ENCODE results near the gene APC.

Gene APC

GRCh38 chr5:112779531-112779930, 41.8 kb downstream of the APC start:
- Histone ChIP-seq H3K9ac (ENCODE audit: low read length in 2 of 2) (no peak overlapping the region), H3K4me3 (ENCODE audit: low read length in 2 of 2) (no peak overlapping the region), H3K27ac (ENCODE audit: low read length) (no peak overlapping the region), H3K36me3 (ENCODE audit: control insufficient read depth in 2 of 2, insufficient read depth in 2 of 2, low read length in 2 of 2) (peaks cover 0 to 14% of the 10 kb centered on the region in 2 donors), H3K27me3 (ENCODE audit: control insufficient read depth in 1 of 2, insufficient read depth in 2 of 2, low read length in 2 of 2) (no peaks in the 10 kb centered on the region), H3K9me3 (ENCODE audit: control insufficient read depth in 2 of 2, low read length in 2 of 2) (no peaks in the 10 kb centered on the region), H3K4me1 (ENCODE audit: control insufficient read depth, insufficient read depth, low read length) (no peaks in the 10 kb centered on the region)

GRCh38 chr5:112784726-112785125, 47.0 kb downstream of the APC start:
- Histone ChIP-seq H3K27me3 (ENCODE audit: control insufficient read depth in 1 of 2, insufficient read depth in 2 of 2, low read length in 2 of 2) (no peaks in the 10 kb centered on the region), H3K36me3 (ENCODE audit: control insufficient read depth in 2 of 2, insufficient read depth in 2 of 2, low read length in 2 of 2) (peaks cover 0 to 11% of the 10 kb centered on the region in 2 donors), H3K4me1 (ENCODE audit: control insufficient read depth, insufficient read depth, low read length) (no peaks in the 10 kb centered on the region), H3K9me3 (ENCODE audit: control insufficient read depth in 2 of 2, low read length in 2 of 2) (no peaks in the 10 kb centered on the region), H3K4me3 (ENCODE audit: low read length in 2 of 2) (no peak overlapping the region), H3K27ac (ENCODE audit: low read length) (no peak overlapping the region), H3K9ac (ENCODE audit: low read length in 2 of 2) (no peak overlapping the region)

GRCh38 chr5:112787261-112787660, 49.6 kb downstream of the APC start:
- Histone ChIP-seq H3K27ac (ENCODE audit: low read length) (no peak overlapping the region), H3K4me1 (ENCODE audit: control insufficient read depth, insufficient read depth, low read length) (no peaks in the 10 kb centered on the region), H3K36me3 (ENCODE audit: control insufficient read depth in 2 of 2, insufficient read depth in 2 of 2, low read length in 2 of 2) (peaks cover 2 to 6% of the 10 kb centered on the region in 2 donors), H3K9me3 (ENCODE audit: control insufficient read depth in 2 of 2, low read length in 2 of 2) (no peaks in the 10 kb centered on the region), H3K9ac (ENCODE audit: low read length in 2 of 2) (no peak overlapping the region), H3K27me3 (ENCODE audit: control insufficient read depth in 1 of 2, insufficient read depth in 2 of 2, low read length in 2 of 2) (no peaks in the 10 kb centered on the region), H3K4me3 (ENCODE audit: low read length in 2 of 2) (no peak overlapping the region)

- H3K36me3 ChIP-seq (ENCODE audit: control insufficient read depth in 2 of 2, insufficient read depth in 2 of 2, low read length in 2 of 2), result peaks cover 6% of the 10 kb centered on the region in 2 donors
- H3K4me3 ChIP-seq (ENCODE audit: low read length in 2 of 2), result no peak overlapping the region
- H3K27me3 ChIP-seq (ENCODE audit: control insufficient read depth in 1 of 2, insufficient read depth in 2 of 2, low read length in 2 of 2), result no peaks in the 10 kb centered on the region
- no peaks in the 10 kb centered on the region for H3K9me3 ChIP-seq (ENCODE audit: control insufficient read depth in 2 of 2, low read length in 2 of 2)
- H3K4me1 ChIP-seq (ENCODE audit: control insufficient read depth, insufficient read depth, low read length), result no peaks in the 10 kb centered on the region
- H3K9ac ChIP-seq (ENCODE audit: low read length in 2 of 2), result no peak overlapping the region
- no peak overlapping the region for H3K27ac ChIP-seq (ENCODE audit: low read length)
These were observed 50.2 kb downstream of the APC start for GRCh38 chr5:112787896-112788295.

GRCh38 chr5:112793201-112793600, 55.5 kb downstream of the APC start:
- H3K4me1 ChIP-seq (ENCODE audit: control insufficient read depth, insufficient read depth, low read length), result no peaks in the 10 kb centered on the region

GRCh38 chr5:112794410-112794809, 56.7 kb downstream of the APC start:
- no peak overlapping the region for H3K27ac ChIP-seq (ENCODE audit: low read length)
- H3K9me3 ChIP-seq (ENCODE audit: control insufficient read depth in 2 of 2, low read length in 2 of 2), result no peaks in the 10 kb centered on the region
- H3K9ac ChIP-seq (ENCODE audit: low read length in 2 of 2), result no peak overlapping the region
- no peak overlapping the region for H3K4me3 ChIP-seq (ENCODE audit: low read length in 2 of 2)
- no peaks in the 10 kb centered on the region for H3K27me3 ChIP-seq (ENCODE audit: control insufficient read depth in 1 of 2, insufficient read depth in 2 of 2, low read length in 2 of 2)
- peaks cover 21 to 36% of the 10 kb centered on the region in 2 donors for H3K36me3 ChIP-seq (ENCODE audit: control insufficient read depth in 2 of 2, insufficient read depth in 2 of 2, low read length in 2 of 2)
- no peaks in the 10 kb centered on the region for H3K4me1 ChIP-seq (ENCODE audit: control insufficient read depth, insufficient read depth, low read length)

More at GRCh38 chr5:112793201-112793600, 55.5 kb downstream of the APC start:
- Histone ChIP-seq H3K9ac (ENCODE audit: low read length in 2 of 2) (no peak overlapping the region), H3K27me3 (ENCODE audit: control insufficient read depth in 1 of 2, insufficient read depth in 2 of 2, low read length in 2 of 2) (no peaks in the 10 kb centered on the region), H3K27ac (ENCODE audit: low read length) (no peak overlapping the region), H3K36me3 (ENCODE audit: control insufficient read depth in 2 of 2, insufficient read depth in 2 of 2, low read length in 2 of 2) (peaks cover 17 to 34% of the 10 kb centered on the region in 2 donors), H3K9me3 (ENCODE audit: control insufficient read depth in 2 of 2, low read length in 2 of 2) (no peaks in the 10 kb centered on the region), H3K4me3 (ENCODE audit: low read length in 2 of 2) (no peak overlapping the region)

- Histone ChIP-seq H3K27me3 (ENCODE audit: control insufficient read depth in 1 of 2, insufficient read depth in 2 of 2, low read length in 2 of 2) (no peaks in the 10 kb centered on the region), H3K4me1 (ENCODE audit: control insufficient read depth, insufficient read depth, low read length) (no peaks in the 10 kb centered on the region), H3K27ac (ENCODE audit: low read length) (no peak overlapping the region), H3K4me3 (ENCODE audit: low read length in 2 of 2) (no peak overlapping the region), H3K36me3 (ENCODE audit: control insufficient read depth in 2 of 2, insufficient read depth in 2 of 2, low read length in 2 of 2) (peaks cover 21 to 36% of the 10 kb centered on the region in 2 donors), H3K9me3 (ENCODE audit: control insufficient read depth in 2 of 2, low read length in 2 of 2) (no peaks in the 10 kb centered on the region), H3K9ac (ENCODE audit: low read length in 2 of 2) (no peak overlapping the region)
These were observed 57.7 kb downstream of the APC start for GRCh38 chr5:112795342-112795741.

- Histone ChIP-seq H3K9me3 (ENCODE audit: control insufficient read depth in 2 of 2, low read length in 2 of 2) (no peaks in the 10 kb centered on the region), H3K36me3 (ENCODE audit: control insufficient read depth in 2 of 2, insufficient read depth in 2 of 2, low read length in 2 of 2) (peaks cover 21 to 36% of the 10 kb centered on the region in 2 donors), H3K9ac (ENCODE audit: low read length in 2 of 2) (no peak overlapping the region), H3K27ac (ENCODE audit: low read length) (no peak overlapping the region), H3K27me3 (ENCODE audit: control insufficient read depth in 1 of 2, insufficient read depth in 2 of 2, low read length in 2 of 2) (no peaks in the 10 kb centered on the region), H3K4me3 (ENCODE audit: low read length in 2 of 2) (no peak overlapping the region), H3K4me1 (ENCODE audit: control insufficient read depth, insufficient read depth, low read length) (no peaks in the 10 kb centered on the region)
These were observed 58.4 kb downstream of the APC start for GRCh38 chr5:112795944-112796678.

- no peak overlapping the region for H3K27ac ChIP-seq (ENCODE audit: low read length)
- no peaks in the 10 kb centered on the region for H3K9me3 ChIP-seq (ENCODE audit: control insufficient read depth in 2 of 2, low read length in 2 of 2)
- peaks cover 11 to 20% of the 10 kb centered on the region in 2 donors for H3K36me3 ChIP-seq (ENCODE audit: control insufficient read depth in 2 of 2, insufficient read depth in 2 of 2, low read length in 2 of 2)
- H3K4me1 ChIP-seq (ENCODE audit: control insufficient read depth, insufficient read depth, low read length), result no peaks in the 10 kb centered on the region
- H3K27me3 ChIP-seq (ENCODE audit: control insufficient read depth in 1 of 2, insufficient read depth in 2 of 2, low read length in 2 of 2), result no peaks in the 10 kb centered on the region
- H3K9ac ChIP-seq (ENCODE audit: low read length in 2 of 2), result no peak overlapping the region
- no peak overlapping the region for H3K4me3 ChIP-seq (ENCODE audit: low read length in 2 of 2)
These were observed 62.0 kb downstream of the APC start for GRCh38 chr5:112799661-112800060.

GRCh38 chr5:112800891-112801290, 63.2 kb downstream of the APC start:
- Histone ChIP-seq H3K9ac (ENCODE audit: low read length in 2 of 2) (no peak overlapping the region), H3K27ac (ENCODE audit: low read length) (no peak overlapping the region), H3K4me1 (ENCODE audit: control insufficient read depth, insufficient read depth, low read length) (no peaks in the 10 kb centered on the region), H3K4me3 (ENCODE audit: low read length in 2 of 2) (no peak overlapping the region), H3K27me3 (ENCODE audit: control insufficient read depth in 1 of 2, insufficient read depth in 2 of 2, low read length in 2 of 2) (no peaks in the 10 kb centered on the region), H3K9me3 (ENCODE audit: control insufficient read depth in 2 of 2, low read length in 2 of 2) (no peaks in the 10 kb centered on the region), H3K36me3 (ENCODE audit: control insufficient read depth in 2 of 2, insufficient read depth in 2 of 2, low read length in 2 of 2) (peaks cover 13 to 16% of the 10 kb centered on the region in 2 donors)

GRCh38 chr5:112811023-112811422, 73.3 kb downstream of the APC start:
- H3K4me3 ChIP-seq (ENCODE audit: low read length in 2 of 2), result no peak overlapping the region
- no peaks in the 10 kb centered on the region for H3K4me1 ChIP-seq (ENCODE audit: control insufficient read depth, insufficient read depth, low read length)
- no peak overlapping the region for H3K27ac ChIP-seq (ENCODE audit: low read length)
- H3K27me3 ChIP-seq (ENCODE audit: control insufficient read depth in 1 of 2, insufficient read depth in 2 of 2, low read length in 2 of 2), result no peaks in the 10 kb centered on the region
- no peaks in the 10 kb centered on the region for H3K9me3 ChIP-seq (ENCODE audit: control insufficient read depth in 2 of 2, low read length in 2 of 2)
- peaks cover 13 to 32% of the 10 kb centered on the region in 2 donors for H3K36me3 ChIP-seq (ENCODE audit: control insufficient read depth in 2 of 2, insufficient read depth in 2 of 2, low read length in 2 of 2)
- H3K9ac ChIP-seq (ENCODE audit: low read length in 2 of 2), result no peak overlapping the region
